ENCODE data around the gene VMP1.

Gene VMP1

GRCh38 chr17:59876107-59876506 is 168.7 kb downstream of the VMP1 start:
- DNase-seq = no peak

DNA sequence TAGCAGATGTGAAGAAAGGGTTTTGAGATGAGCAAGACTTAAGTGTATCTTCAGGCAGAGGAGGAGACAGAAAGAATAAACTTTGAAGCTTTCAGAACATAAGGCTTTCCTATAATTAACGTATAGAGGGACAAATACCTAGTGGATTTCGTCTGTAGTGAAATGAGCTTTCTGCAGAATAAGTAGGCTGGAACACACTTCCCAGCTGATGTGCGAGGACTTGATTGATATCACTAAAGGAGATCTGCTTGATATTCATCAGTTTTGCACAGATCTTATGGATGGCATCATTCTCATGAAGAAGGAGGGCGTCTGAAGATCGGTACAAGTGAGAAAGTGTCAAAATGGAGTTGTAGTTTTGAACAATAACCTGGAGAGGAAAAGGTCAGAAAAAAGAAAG is 170.5 kb downstream of the VMP1 start:
- no peak for DNase-seq

DNA sequence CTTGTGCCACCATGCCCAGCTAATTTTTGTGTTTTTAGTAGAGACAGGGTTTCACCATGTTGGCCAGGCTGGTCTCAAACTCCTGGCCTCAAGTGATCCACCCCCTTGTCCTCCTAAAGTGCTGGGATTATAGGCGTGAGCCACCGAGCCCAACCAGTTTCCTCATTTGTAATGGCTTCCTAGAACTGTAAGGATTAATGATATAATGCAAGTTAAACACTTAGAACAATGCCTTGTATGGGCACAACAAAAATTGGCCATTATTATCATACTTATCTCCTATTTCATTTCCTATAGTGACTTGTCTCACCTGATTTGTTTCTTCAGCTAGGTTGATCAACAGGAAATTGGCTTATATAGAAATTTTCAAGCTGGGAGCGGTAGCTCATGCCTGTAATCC is 171.2 kb downstream of the VMP1 start:
- no peak for DNase-seq

GRCh38 chr17:59884861-59885260 is 177.4 kb downstream of the VMP1 start:
- DNase-seq = no peak

- DNase-seq = no peak
Observed at GRCh38 chr17:59888145-59888750, 180.8 kb downstream of the VMP1 start.

DNA sequence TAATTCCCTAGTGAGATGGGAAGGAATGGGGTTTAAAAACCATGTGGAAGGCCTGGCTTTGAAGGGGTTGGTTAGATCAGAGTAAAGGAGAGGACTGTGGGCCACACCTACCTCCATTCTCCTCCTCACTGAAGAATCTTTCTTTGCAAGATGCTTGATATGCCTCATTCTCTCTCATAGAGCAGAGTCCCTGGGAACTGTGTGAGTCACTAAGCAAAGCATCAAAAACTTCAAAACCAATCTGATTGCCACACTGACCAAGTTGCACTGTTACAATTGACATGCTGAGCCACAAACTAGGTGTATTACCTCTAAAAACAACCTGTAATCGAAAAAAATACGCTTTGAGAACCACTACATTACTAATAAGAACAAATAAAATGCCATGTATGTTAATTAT is 183.3 kb downstream of the VMP1 start:
- no peak for DNase-seq
